ENCODE data around the gene TKT.

- no peak for TF ChIP-seq POLR2A (IDR thresholded peaks at IDR 0.05)
- TF ChIP-seq CTCF (IDR thresholded peaks at IDR 0.05 in 4 of 5, conservative IDR thresholded peaks at IDR 0.05 in 1 of 5) = no peak
Measured at GRCh38 chr3:53200501-53201498, 55.0 kb downstream of the TKT start.
